HG02981 (cell line): ENCODE data around the gene CCDC69.

Experiments used
- ATAC-seq: cut with Tn5 transposase; IDR thresholded peaks from one replicate; pipeline ENCODE4 v1.9.1; 2021; ENCODE audit warnings: mild to moderate bottlenecking, moderate library complexity; ENCODE audit not compliant: unreplicated experiment

CCDC69 gene

DNA sequence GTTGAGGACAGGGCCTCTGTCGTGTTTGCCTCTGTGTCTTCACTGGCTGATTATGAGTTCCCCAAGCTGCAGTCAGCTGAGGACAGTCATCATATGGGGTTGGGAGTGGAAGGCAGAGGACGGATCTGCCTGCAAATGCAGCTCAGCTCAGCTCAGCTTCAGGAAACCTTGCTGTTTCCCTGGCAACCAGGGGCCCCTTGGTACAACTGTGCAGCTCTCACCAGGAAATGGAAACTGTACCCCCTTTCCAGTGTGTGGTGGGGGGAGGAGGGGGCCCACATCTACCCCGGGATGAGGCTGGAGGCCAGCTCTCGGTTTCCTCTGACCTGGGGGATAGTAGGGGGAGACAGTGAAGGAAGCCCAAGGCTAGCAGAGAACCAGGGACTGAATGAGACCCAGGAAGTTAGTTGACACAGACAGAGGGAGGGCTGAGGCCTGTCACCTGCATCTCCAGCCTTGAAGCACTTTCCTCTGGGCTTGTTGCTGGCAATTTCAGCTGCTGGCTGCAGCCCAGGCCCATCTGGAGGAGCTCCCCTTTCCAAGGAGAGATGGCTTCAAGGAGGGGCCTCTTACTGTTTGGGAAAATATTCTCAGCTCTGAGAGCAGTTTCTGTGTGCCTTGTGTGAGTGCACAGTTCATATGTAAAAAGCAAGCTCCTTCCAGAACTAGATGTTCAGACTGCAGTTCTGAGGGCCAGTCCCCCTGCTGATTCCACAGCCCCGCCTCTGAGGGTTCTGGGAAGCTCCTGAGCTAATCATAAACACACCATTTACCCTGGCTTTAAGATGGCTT is 73.2 kb downstream of the CCDC69 start:
- ATAC-seq, result peak; percentile 49

- ATAC-seq, result no peak
Observed at GRCh38 chr5:151148583-151148982, 75.3 kb downstream of the CCDC69 start.

DNA sequence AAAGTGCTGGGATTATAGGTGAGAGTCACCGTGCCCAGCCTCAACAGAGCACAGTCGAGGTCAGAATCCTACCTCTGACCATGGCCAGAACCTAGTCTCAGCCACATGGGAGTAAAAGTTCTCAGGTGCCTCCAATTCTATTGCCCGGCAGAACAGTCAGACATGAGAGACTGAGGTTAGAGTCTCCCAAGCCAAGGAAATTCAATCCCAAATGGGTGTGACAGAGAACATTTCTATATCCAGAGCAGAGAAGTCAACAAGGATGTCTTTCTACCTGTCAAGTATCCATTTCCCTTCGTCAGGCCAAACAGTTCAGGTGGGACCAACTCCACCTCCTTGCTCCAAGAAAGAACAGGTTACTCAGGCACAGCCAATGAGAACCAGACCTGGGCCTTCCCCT is 76.9 kb downstream of the CCDC69 start:
- no peak for ATAC-seq

GRCh38 chr5:151146061-151146460 is 77.8 kb downstream of the CCDC69 start:
- ATAC-seq, result no peak

GRCh38 chr5:151144922-151145321 is 79.0 kb downstream of the CCDC69 start:
- ATAC-seq, result no peak

GRCh38 chr5:151144275-151144674 is 79.6 kb downstream of the CCDC69 start:
- ATAC-seq, result no peak

GRCh38 chr5:151143645-151144044 is 80.2 kb downstream of the CCDC69 start:
- no peak for ATAC-seq

DNA sequence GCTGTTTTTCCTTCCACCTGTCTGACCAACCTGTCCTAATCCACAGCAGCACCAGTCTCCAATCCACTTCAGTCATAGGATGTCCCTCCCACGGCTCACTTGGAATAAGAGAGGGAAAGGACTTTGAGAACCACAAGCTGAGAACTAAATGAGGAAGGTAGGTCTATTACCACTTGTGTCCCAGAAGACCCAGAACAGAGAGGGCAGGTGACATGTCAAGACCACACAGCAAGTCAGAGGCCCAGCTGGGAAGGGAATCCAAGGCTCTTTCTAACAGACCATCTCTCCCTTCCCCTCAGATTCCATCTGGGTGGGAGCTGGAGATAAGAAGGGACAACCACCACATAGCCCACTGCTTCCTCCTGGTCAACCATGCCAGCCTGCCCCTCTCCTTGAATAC is 81.0 kb downstream of the CCDC69 start:
- ATAC-seq, result no peak

DNA sequence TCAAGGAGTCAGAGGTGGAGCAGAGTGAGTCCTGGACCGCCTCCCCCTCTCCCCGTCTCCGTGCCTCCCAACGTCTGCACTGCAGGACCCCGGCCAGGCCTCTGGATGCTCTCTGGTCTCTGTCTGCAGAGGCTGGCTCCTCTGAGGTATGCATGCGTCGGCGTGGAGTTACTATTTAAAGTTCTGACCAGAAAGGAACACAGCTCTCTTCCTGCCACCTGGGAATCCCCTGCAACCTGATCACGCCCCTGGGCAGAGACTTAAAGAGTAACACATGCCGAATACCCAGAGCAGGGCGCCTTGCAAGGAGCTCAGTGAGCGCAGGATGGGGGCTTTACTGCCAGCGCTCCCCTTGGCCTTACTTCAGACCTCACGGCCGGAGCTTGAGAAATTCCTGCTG is 82.4 kb downstream of the CCDC69 start:
- ATAC-seq, result peak; percentile 87

- ATAC-seq, result no peak
Observed at GRCh38 chr5:151140686-151141459, 83.0 kb downstream of the CCDC69 start.

DNA sequence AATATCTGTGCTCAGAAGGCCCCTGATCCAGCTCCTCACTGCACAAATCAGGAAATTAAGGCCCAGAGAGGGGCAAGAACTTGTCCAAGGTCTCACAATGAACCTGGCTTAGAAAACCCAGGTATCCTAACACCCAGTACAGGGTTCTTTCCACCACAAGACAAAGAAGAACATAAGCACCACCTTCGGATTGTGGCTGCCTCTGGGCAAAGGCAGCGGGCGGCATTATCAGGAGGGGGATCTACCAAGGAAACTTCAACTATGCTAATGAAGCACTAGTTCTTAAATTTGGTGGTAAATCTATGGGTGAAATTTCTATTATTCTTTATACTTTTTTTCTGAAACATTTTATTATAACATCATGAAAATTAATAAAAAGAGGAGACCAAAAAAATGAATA is 84.2 kb downstream of the CCDC69 start:
- ATAC-seq, result no peak

GRCh38 chr5:151139015-151139414 is 84.9 kb downstream of the CCDC69 start:
- ATAC-seq, result no peak

- no peak for ATAC-seq
Observed at GRCh38 chr5:151138114-151138513, 85.8 kb downstream of the CCDC69 start.

DNA sequence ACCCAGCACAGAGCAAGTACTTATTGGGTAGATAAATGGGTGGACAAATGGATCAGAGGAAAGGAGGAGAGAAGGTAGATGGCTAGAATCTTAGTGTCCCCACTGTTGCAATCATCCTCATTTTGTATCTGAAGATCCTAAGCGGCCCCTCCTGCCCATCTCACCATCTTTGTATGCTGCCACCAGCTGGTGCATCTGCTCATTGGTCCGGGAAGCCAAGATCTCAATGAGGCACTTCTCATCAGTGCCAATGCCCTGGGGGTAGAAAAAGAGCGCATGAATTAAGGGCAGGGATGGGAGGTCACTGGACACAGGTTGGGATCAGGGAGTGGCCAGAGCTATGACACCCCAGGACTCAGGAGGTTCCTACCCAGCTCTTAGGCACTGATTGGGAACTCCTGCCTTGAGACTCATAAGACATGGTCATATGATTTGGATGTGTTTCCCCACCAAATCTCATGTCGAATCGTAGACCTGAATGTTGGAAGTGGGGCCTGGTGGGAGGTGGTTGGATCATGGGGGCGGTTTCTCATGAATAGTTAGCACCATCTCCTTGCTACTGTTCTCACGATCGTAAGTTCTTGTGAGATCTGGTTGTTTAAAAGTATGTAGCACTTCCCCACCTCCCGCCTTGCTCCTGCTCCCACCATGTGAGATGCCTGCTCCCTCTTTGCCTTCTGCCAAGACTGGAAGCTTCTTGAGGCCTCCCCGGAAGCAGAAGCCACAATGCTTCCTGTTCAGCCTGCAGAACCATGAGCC is 86.6 kb downstream of the CCDC69 start:
- no peak for ATAC-seq

DNA sequence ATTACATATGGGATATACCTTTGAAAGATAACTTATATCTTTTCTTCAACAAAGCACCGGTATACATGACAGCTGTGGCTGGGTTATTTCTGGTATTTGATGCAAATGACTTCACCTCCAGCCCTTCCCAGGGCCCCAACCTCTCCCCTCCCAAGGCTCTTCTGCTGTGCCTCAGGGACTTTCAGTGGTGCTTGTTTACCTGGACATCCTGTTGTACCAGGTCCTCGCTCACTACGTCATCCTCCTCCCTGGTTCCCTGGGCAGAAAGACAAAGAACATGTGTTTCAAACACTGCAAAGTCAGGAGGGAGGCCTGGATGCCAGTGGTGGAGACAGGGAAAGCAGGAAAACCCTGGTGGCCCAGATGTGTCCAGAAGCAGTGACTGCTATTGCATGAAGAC is 89.7 kb downstream of the CCDC69 start:
- no peak for ATAC-seq

GRCh38 chr5:151132963-151133362 is 90.9 kb downstream of the CCDC69 start:
- no peak for ATAC-seq
